ENCODE results near the gene WBP2. TPM values are rescaled to one million over a fixed set of nuclear protein-coding genes. Genes with fewer than 3 reads are reported as not detected.

Gene WBP2
- total RNA-seq, 1 donor, result 31.1 TPM

DNA sequence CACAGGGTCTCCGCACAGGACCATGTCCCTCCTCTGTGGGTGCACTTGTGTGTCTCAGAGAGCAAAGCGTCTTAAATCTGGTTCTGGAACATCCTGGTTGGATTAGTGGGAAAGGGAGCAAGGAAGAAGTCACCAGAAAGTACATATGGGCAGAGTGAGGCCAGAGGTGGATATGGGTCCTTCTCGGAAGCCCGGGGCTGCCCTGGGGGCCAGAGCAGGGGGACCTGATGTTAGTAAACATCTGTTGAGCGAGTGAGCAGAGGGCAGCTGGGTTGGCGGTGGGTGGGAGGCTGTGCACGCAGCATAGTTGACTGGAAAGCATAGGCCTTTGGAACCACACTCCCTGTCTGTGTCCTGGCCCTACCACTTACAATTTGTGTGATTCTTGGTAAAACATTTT lies 33.6 kb downstream of the WBP2 start:
- Histone ChIP-seq H3K36me3 (ENCODE audit: insufficient read depth, low read length) (peaks cover 41% of the 10 kb centered on the region), H3K9me3 (ENCODE audit: low read depth, low read length) (no peaks in the 10 kb centered on the region), H3K79me2 (ENCODE audit: insufficient read depth, low read length) (no peaks in the 10 kb centered on the region), H3K27me3 (ENCODE audit: insufficient read depth, low read length) (no peaks in the 10 kb centered on the region), H3K4me2 (ENCODE audit: insufficient read depth, low read length) (no peak overlapping the region), H3K4me1 (ENCODE audit: insufficient read depth, low read length) (no peaks in the 10 kb centered on the region), H4K20me1 (ENCODE audit: insufficient read depth, low read length) (no peaks in the 10 kb centered on the region), H2AFZ (ENCODE audit: low read length) (no peak overlapping the region), H3K4me3 (ENCODE audit: insufficient read depth, low read length) (no peak overlapping the region), H3K27ac (ENCODE audit: low read depth, low read length) (no peak overlapping the region)
- TF ChIP-seq, protein P1, sequence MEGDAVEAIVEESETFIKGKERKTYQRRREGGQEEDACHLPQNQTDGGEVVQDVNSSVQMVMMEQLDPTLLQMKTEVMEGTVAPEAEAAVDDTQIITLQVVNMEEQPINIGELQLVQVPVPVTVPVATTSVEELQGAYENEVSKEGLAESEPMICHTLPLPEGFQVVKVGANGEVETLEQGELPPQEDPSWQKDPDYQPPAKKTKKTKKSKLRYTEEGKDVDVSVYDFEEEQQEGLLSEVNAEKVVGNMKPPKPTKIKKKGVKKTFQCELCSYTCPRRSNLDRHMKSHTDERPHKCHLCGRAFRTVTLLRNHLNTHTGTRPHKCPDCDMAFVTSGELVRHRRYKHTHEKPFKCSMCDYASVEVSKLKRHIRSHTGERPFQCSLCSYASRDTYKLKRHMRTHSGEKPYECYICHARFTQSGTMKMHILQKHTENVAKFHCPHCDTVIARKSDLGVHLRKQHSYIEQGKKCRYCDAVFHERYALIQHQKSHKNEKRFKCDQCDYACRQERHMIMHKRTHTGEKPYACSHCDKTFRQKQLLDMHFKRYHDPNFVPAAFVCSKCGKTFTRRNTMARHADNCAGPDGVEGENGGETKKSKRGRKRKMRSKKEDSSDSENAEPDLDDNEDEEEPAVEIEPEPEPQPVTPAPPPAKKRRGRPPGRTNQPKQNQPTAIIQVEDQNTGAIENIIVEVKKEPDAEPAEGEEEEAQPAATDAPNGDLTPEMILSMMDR (IDR thresholded peaks at IDR 0.05; ENCODE audit: extremely low read depth, low read depth, low read length), result no peak
- DNase-seq (ENCODE audit: insufficient read length, low spot score, missing footprints), result peak; percentile 42

DNA sequence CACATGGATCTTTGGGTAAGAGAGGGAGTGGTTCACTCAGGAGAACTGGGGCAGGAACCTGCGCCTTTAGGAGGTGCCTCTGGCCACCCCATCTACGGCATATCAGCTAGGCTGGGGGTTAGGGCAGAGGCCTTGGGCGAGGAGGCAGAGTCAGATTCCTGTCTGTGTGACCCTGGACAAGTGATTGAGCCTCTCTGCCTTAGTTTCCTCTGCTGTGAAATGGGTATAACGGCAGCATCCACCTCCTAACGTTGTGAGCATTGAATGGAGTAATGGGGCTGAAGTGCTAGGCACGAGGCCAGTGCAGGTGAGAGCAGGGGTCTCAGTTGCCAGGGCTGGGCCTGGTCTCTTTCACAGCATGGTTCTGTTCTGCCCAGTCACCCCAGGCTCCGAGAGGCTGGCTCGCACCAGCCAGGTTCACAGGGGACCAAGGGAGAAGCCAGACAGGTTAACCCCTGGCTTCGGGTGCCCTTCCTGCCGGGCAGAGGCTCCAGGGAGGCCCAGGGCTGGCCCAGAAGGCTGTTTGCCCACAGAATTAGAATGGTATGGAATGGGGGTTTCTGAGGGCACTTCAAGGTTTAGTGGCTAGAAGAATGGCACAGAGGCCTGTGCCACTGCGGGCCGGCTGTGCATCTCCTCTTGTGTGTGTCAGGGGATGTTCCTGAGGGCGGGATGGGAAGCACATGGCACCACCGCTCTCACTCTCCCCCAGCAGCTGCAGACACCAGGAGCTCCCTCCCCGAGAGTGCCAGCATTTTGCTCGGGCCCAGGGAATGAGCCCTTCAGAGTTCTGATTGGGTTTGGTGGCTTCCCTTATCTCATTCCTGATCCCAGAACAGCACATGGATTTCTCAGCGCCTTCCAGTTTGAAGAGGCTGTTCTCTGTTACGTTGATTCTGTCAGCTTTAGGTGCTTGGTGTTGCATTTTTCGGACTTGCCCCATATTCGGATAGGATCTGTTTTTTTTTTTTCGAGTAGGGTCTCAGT lies 34.7 kb downstream of the WBP2 start:
- DNase-seq (ENCODE audit: insufficient read length, low spot score, missing footprints), result peak; percentile 87
- H4K20me1 ChIP-seq (ENCODE audit: insufficient read depth, low read length), result no peaks in the 10 kb centered on the region
- no peaks in the 10 kb centered on the region for H3K9me3 ChIP-seq (ENCODE audit: low read depth, low read length)
- H3K79me2 ChIP-seq (ENCODE audit: insufficient read depth, low read length), result no peaks in the 10 kb centered on the region
- no peak overlapping the region for H3K4me3 ChIP-seq (ENCODE audit: insufficient read depth, low read length)
- no peak overlapping the region for H3K4me2 ChIP-seq (ENCODE audit: insufficient read depth, low read length)
- H3K4me1 ChIP-seq (ENCODE audit: insufficient read depth, low read length), result peaks cover 1% of the 10 kb centered on the region
- H3K36me3 ChIP-seq (ENCODE audit: insufficient read depth, low read length), result peaks cover 49% of the 10 kb centered on the region
- no peak overlapping the region for H3K27ac ChIP-seq (ENCODE audit: low read depth, low read length)
- H2AFZ ChIP-seq (ENCODE audit: low read length), result no peak overlapping the region
- H3K27me3 ChIP-seq (ENCODE audit: insufficient read depth, low read length), result no peaks in the 10 kb centered on the region
- TF ChIP-seq, protein P1 (IDR thresholded peaks at IDR 0.05; ENCODE audit: extremely low read depth, low read depth, low read length), result no peak

DNA sequence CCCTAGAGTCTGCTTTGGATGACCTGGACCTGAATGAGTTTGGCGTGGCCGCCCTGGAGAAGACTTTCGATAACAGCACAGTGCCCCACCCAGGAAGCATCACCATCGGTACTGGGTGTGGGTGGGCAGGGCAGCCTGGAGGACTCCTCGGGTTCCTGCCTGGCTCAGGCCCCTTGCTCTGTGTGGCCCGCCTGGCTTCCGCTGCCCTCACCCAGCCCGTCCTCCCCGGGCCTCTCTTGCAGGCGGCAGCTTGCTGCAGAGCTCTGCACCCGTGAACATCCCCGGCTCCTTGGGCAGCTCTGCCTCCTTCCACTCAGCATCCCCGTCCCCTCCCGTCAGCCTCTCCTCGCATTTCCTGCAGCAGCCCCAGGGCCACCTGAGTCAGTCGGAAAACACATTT lies 35.5 kb downstream of the WBP2 start:
- DNase-seq (ENCODE audit: insufficient read length, low spot score, missing footprints), result peak; percentile 23
- no peaks in the 10 kb centered on the region for H3K9me3 ChIP-seq (ENCODE audit: low read depth, low read length)
- H3K27me3 ChIP-seq (ENCODE audit: insufficient read depth, low read length), result no peaks in the 10 kb centered on the region
- TF ChIP-seq, protein P1 (IDR thresholded peaks at IDR 0.05; ENCODE audit: extremely low read depth, low read depth, low read length), result no peak
- no peak overlapping the region for H3K27ac ChIP-seq (ENCODE audit: low read depth, low read length)
- no peak overlapping the region for H3K4me3 ChIP-seq (ENCODE audit: insufficient read depth, low read length)
- H3K79me2 ChIP-seq (ENCODE audit: insufficient read depth, low read length), result no peaks in the 10 kb centered on the region
- H3K4me2 ChIP-seq (ENCODE audit: insufficient read depth, low read length), result no peak overlapping the region
- peaks cover 8% of the 10 kb centered on the region for H3K4me1 ChIP-seq (ENCODE audit: insufficient read depth, low read length)
- H3K36me3 ChIP-seq (ENCODE audit: insufficient read depth, low read length), result peaks cover 49% of the 10 kb centered on the region
- no peak overlapping the region for H2AFZ ChIP-seq (ENCODE audit: low read length)
- no peaks in the 10 kb centered on the region for H4K20me1 ChIP-seq (ENCODE audit: insufficient read depth, low read length)

DNA sequence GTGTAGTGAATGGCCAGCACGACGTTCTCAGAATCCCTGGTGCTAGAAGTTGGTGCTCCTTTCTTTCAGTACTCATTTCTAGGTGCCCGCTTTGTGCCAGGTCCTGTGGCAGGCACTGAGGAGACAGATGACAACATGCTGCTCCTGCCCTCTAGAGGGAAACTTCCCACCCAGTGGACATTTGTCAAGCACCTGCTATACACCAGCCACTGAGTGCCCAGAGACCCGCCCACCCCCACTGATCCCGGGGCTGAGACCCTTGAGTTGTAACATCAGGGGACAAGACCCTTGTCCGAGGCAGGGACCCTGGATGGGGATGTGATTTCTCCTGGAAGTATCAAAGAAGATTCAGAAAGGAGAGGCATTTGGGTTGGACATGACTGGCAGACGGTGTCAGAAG lies 36.0 kb downstream of the WBP2 start:
- H3K27ac ChIP-seq (ENCODE audit: low read depth, low read length), result no peak overlapping the region
- no peaks in the 10 kb centered on the region for H4K20me1 ChIP-seq (ENCODE audit: insufficient read depth, low read length)
- no peaks in the 10 kb centered on the region for H3K79me2 ChIP-seq (ENCODE audit: insufficient read depth, low read length)
- peaks cover 12% of the 10 kb centered on the region for H3K4me1 ChIP-seq (ENCODE audit: insufficient read depth, low read length)
- H3K27me3 ChIP-seq (ENCODE audit: insufficient read depth, low read length), result no peaks in the 10 kb centered on the region
- peak; percentile 68 for DNase-seq (ENCODE audit: insufficient read length, low spot score, missing footprints)
- no peak overlapping the region for H3K4me2 ChIP-seq (ENCODE audit: insufficient read depth, low read length)
- peaks cover 52% of the 10 kb centered on the region for H3K36me3 ChIP-seq (ENCODE audit: insufficient read depth, low read length)
- no peak overlapping the region for H2AFZ ChIP-seq (ENCODE audit: low read length)
- TF ChIP-seq, protein P1 (IDR thresholded peaks at IDR 0.05; ENCODE audit: extremely low read depth, low read depth, low read length), result no peak
- no peak overlapping the region for H3K4me3 ChIP-seq (ENCODE audit: insufficient read depth, low read length)
- no peaks in the 10 kb centered on the region for H3K9me3 ChIP-seq (ENCODE audit: low read depth, low read length)

Data from osteoblast (primary cell).